Measurements from ENCODE around the gene FAM98C. TPM values are rescaled to one million over a fixed set of nuclear protein-coding genes. Genes with fewer than 3 reads are reported as not detected.

FAM98C gene
- total RNA-seq, 1 donor from 2014 or later = 17.9 TPM

GRCh38 chr19:38420935-38421334 lies 18.0 kb downstream of the FAM98C start:
- Mint-ChIP-seq H3K4me1 (peaks cover 14% of the 10 kb centered on the region), H3K9me3 (no peaks in the 10 kb centered on the region), H3K4me3 (no peak overlapping the region), H3K27ac (no peak overlapping the region), H3K36me3 (no peaks in the 10 kb centered on the region), H3K27me3 (ENCODE audit: low read depth) (peaks cover 35% of the 10 kb centered on the region)
- no peak for TF ChIP-seq CTCF (IDR thresholded peaks at IDR 0.05; ENCODE audit: unreplicated experiment)
- DNase-seq (ENCODE audit: low spot score in 2 of 2, unreplicated experiment in 2 of 2) = no peak

- peaks cover 35% of the 10 kb centered on the region for H3K27me3 Mint-ChIP-seq (ENCODE audit: low read depth)
- H3K27ac Mint-ChIP-seq = no peak overlapping the region
- H3K4me3 Mint-ChIP-seq = no peak overlapping the region
- H3K36me3 Mint-ChIP-seq = no peaks in the 10 kb centered on the region
- peaks cover 18% of the 10 kb centered on the region for H3K4me1 Mint-ChIP-seq
- no peak for DNase-seq (ENCODE audit: low spot score in 2 of 2, unreplicated experiment in 2 of 2)
- no peaks in the 10 kb centered on the region for H3K9me3 Mint-ChIP-seq
- TF ChIP-seq CTCF (IDR thresholded peaks at IDR 0.05; ENCODE audit: unreplicated experiment) = no peak
Measured at GRCh38 chr19:38421856-38422255, 19.0 kb downstream of the FAM98C start.

- Mint-ChIP-seq H3K36me3 (no peaks in the 10 kb centered on the region), H3K27me3 (ENCODE audit: low read depth) (peaks cover 30% of the 10 kb centered on the region), H3K27ac (no peak overlapping the region), H3K4me1 (peaks cover 14% of the 10 kb centered on the region), H3K4me3 (no peak overlapping the region), H3K9me3 (no peaks in the 10 kb centered on the region)
- DNase-seq (ENCODE audit: low spot score in 2 of 2, unreplicated experiment in 2 of 2) = no peak
- TF ChIP-seq CTCF (IDR thresholded peaks at IDR 0.05; ENCODE audit: unreplicated experiment) = no peak
Measured at GRCh38 chr19:38422438-38422837, 19.5 kb downstream of the FAM98C start.

GRCh38 chr19:38424272-38424671 lies 21.4 kb downstream of the FAM98C start:
- DNase-seq (ENCODE audit: low spot score in 2 of 2, unreplicated experiment in 2 of 2) = no peak
- Mint-ChIP-seq H3K27me3 (ENCODE audit: low read depth) (peaks cover 19% of the 10 kb centered on the region), H3K27ac (no peak overlapping the region), H3K36me3 (no peaks in the 10 kb centered on the region), H3K4me1 (peaks cover 6% of the 10 kb centered on the region), H3K9me3 (no peaks in the 10 kb centered on the region), H3K4me3 (no peak overlapping the region)
- TF ChIP-seq CTCF (IDR thresholded peaks at IDR 0.05; ENCODE audit: unreplicated experiment) = no peak

- no peak for TF ChIP-seq CTCF (IDR thresholded peaks at IDR 0.05; ENCODE audit: unreplicated experiment)
- Mint-ChIP-seq H3K9me3 (no peaks in the 10 kb centered on the region), H3K4me1 (peaks cover 6% of the 10 kb centered on the region), H3K4me3 (no peak overlapping the region), H3K36me3 (no peaks in the 10 kb centered on the region), H3K27me3 (ENCODE audit: low read depth) (peaks cover 16% of the 10 kb centered on the region), H3K27ac (no peak overlapping the region)
- DNase-seq (ENCODE audit: low spot score in 2 of 2, unreplicated experiment in 2 of 2) = no peak
Measured at GRCh38 chr19:38425222-38425809, 22.4 kb downstream of the FAM98C start.
